Upper lobe of left lung (tissue), 6 donors: ENCODE results near the gene PCSK6. TPM values are rescaled to one million over a fixed set of nuclear protein-coding genes. Genes with fewer than 3 reads are reported as not detected.

Source experiments
- ATAC-seq, 2 donors: fragments of 200-7000 bp; cut with Tn5 transposase; one replicate each; pipeline ENCODE4 v1.9.1; 2022; ENCODE audit warnings: mild to moderate bottlenecking in 2 of 2, moderate library complexity in 2 of 2; ENCODE audit not compliant: low FRiP score in 2 of 2
- DNase-seq, 2 donors: peaks; one replicate each; pipeline ENCODE4 v3.0.0-alpha.2; 2019 to 2020
- H3K27ac ChIP-seq, 4 donors: fragments of 200-600 bp; sonication (generic); one replicate each; pipeline ENCODE4 v1.5.1; 2016 to 2019
- H3K27me3 ChIP-seq, 4 donors: fragments of 200-600 bp; sonication (generic); one replicate each; pipeline ENCODE4 v1.5.1; 2017 to 2019
- H3K36me3 ChIP-seq, 4 donors: fragments of 200-600 bp; sonication (generic); one replicate each; pipeline ENCODE4 v1.5.1; 2016 to 2019
- H3K4me1 ChIP-seq, 4 donors: fragments of 200-600 bp; sonication (generic); one replicate each; pipeline ENCODE4 v1.5.1; 2018 to 2019
- H3K4me3 ChIP-seq, 4 donors: fragments of 200-600 bp; sonication (generic); one replicate each; pipeline ENCODE4 v1.5.1; 2017 to 2019; ENCODE audit warnings: mild to moderate bottlenecking in 2 of 4, moderate library complexity in 1 of 4
- H3K9me3 ChIP-seq, 4 donors: fragments of 200-600 bp; sonication (generic); one replicate each; pipeline ENCODE4 v1.5.1; 2018 to 2019
- CTCF ChIP-seq, 6 experiments: fragments of 450-650 bp in 4 of 6; fragments of 200-600 bp in 2 of 6; sonication (generic) in 2 of 6; IDR thresholded peaks; one replicate each; pipeline ENCODE4 v1.5.1; 2016 to 2019; ENCODE audit warnings: antibody characterized with exemption in 6 of 6
- EP300 ChIP-seq, 4 donors: sonication (generic); formaldehyde crosslinking; IDR thresholded peaks; one replicate each; pipeline ENCODE4 v1.5.1; 2017; ENCODE audit warnings: antibody characterized with exemption in 4 of 4, control low read depth in 2 of 4
- POLR2A ChIP-seq, 4 donors: fragments of 450-650 bp; IDR thresholded peaks; one replicate each; pipeline ENCODE4 v1.5.1; 2016 to 2017; ENCODE audit warnings: antibody characterized with exemption in 4 of 4, mild to moderate bottlenecking in 2 of 4
- POLR2AphosphoS5 ChIP-seq, 2 donors: sonication (generic); formaldehyde crosslinking; IDR thresholded peaks; one replicate each; pipeline ENCODE4 v1.5.1; 2017; ENCODE audit warnings: antibody characterized with exemption in 2 of 2
- WGBS, 2 donors: methylation state at CpG; one replicate each; pipeline ENCODE4 v1.1.5; 2017 to 2018; 5-methylcytosine and 5-hydroxymethylcytosine counted together
- total RNA-seq, 6 donors: library from RNA; depleted of rRNA in 4 of 6; stranded (reverse); fragments of >200 nt in 4 of 6; gene quantifications; one replicate each; pipeline versions ENCODE4 v1.1.0 to v1.2.1, GENCODE V29; 2016 to 2021
- donor health status: DM: no; HTN: no; CAD: no; lungs with moderate emphysema.
- donor health status: DM: no; HTN: yes; CAD: no; lungs with severe emphysema.

The PCSK6 gene
- total RNA-seq, 6 donors from 2014 or later: 3.1 to 24.4 (median 5.5) TPM

GRCh38 chr15:101370330-101371024 lies 119.0 kb downstream of the PCSK6 start:
- WGBS, 2 donors: 90 to 96% methylated on average over 13 to 26 of the region's 26 CpGs
- no peak for TF ChIP-seq POLR2A (IDR thresholded peaks at IDR 0.05)
- no peak for TF ChIP-seq EP300 (IDR thresholded peaks at IDR 0.05)
- no peak for TF ChIP-seq CTCF (IDR thresholded peaks at IDR 0.05)
- TF ChIP-seq POLR2AphosphoS5 (IDR thresholded peaks at IDR 0.05): no peak
- H3K27me3 ChIP-seq: no peaks in the 10 kb centered on the region
- no peaks in the 10 kb centered on the region for H3K36me3 ChIP-seq
- no peaks in the 10 kb centered on the region for H3K9me3 ChIP-seq
- H3K4me3 ChIP-seq: no peak overlapping the region
- peak in 1 of 2 donors; percentile 72 for DNase-seq
- peaks cover 0 to 4% (median 0%) of the 10 kb centered on the region in 4 donors for H3K4me1 ChIP-seq
- no peak overlapping the region for H3K27ac ChIP-seq
- ATAC-seq: no peak

DNA sequence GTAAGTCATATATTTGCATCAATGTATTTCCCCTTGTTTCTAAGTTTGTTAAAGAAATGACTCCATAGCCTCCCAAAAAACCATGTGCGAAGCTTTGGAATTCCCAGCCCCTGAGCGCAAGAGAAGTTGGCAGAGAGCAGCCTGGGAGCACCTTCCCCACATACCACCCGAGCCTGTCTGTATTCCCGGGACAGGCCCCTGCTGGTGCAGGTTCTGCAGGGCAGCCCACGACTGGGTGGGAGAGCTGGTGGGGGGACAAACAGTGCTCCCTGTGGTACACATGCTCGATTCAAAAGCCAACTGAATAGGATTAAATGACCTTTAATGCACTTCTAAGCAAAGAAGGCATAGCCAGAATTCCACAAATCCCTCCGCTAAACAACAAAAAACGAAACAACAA lies 119.8 kb downstream of the PCSK6 start:
- Histone ChIP-seq H3K4me1 (peaks cover 0 to 4% (median 0%) of the 10 kb centered on the region in 4 donors), H3K9me3 (no peaks in the 10 kb centered on the region), H3K27me3 (no peaks in the 10 kb centered on the region), H3K36me3 (no peaks in the 10 kb centered on the region), H3K4me3 (no peak overlapping the region), H3K27ac (no peak overlapping the region)
- WGBS, 2 donors: 89 to 99% methylated on average over 8 of the region's 8 CpGs
- DNase-seq (no peak), ATAC-seq (no peak)
- no peak for TF ChIP-seq CTCF (IDR thresholded peaks at IDR 0.05)
- no peak for TF ChIP-seq POLR2AphosphoS5 (IDR thresholded peaks at IDR 0.05)
- TF ChIP-seq POLR2A (IDR thresholded peaks at IDR 0.05): no peak
- TF ChIP-seq EP300 (IDR thresholded peaks at IDR 0.05): no peak

GRCh38 chr15:101368861-101369642 lies 120.5 kb downstream of the PCSK6 start:
- Histone ChIP-seq H3K4me3 (no peak overlapping the region), H3K36me3 (no peaks in the 10 kb centered on the region), H3K4me1 (peaks cover 0 to 4% (median 0%) of the 10 kb centered on the region in 4 donors), H3K9me3 (no peaks in the 10 kb centered on the region), H3K27ac (no peak overlapping the region), H3K27me3 (no peaks in the 10 kb centered on the region)
- ATAC-seq: no peak
- 74 to 84% methylated on average over 10 to 15 of the region's 15 CpGs for WGBS, 2 donors
- peak in 1 of 2 donors; percentile 63 for DNase-seq
- no peak for TF ChIP-seq POLR2A (IDR thresholded peaks at IDR 0.05)

- TF ChIP-seq EP300 (IDR thresholded peaks at IDR 0.05) (no peak), POLR2AphosphoS5 (IDR thresholded peaks at IDR 0.05) (no peak), CTCF (IDR thresholded peaks at IDR 0.05) (no peak), POLR2A (IDR thresholded peaks at IDR 0.05) (no peak)
- H3K36me3 ChIP-seq: no peaks in the 10 kb centered on the region
- H3K9me3 ChIP-seq: no peaks in the 10 kb centered on the region
- 68 to 79% methylated on average over 12 to 14 of the region's 14 CpGs for WGBS, 2 donors
- H3K27ac ChIP-seq: no peak overlapping the region
- H3K27me3 ChIP-seq: no peaks in the 10 kb centered on the region
- H3K4me1 ChIP-seq: peaks cover 0 to 4% (median 0%) of the 10 kb centered on the region in 4 donors
- ATAC-seq (peak; percentile 14 to 60), DNase-seq (peak; percentile 55 to 59)
- no peak overlapping the region for H3K4me3 ChIP-seq
Observed at GRCh38 chr15:101368086-101368780, 121.3 kb downstream of the PCSK6 start.

DNA sequence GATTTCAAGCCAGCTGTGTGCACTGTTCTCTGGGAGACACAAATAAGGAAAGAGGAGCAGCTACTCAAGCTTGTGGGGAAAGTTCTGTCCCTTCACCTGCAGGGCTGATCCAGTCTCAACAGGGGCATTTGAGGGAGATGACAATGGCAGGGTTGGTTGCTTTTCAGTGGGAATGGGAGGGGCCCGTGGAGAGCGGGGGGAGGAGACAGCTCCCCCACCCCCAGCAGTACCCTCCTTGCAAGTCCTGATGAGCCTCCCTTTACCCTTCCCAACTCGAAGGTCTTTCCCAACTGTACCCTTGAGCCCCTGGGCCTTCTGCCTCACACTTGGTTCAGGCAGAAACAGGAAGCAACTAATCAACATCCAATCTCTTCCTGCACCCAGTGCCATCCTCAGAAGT lies 122.7 kb downstream of the PCSK6 start:
- ATAC-seq: no peak
- WGBS, 2 donors: 44 to 66% methylated on average over 3 of the region's 3 CpGs
- no peak for TF ChIP-seq CTCF (IDR thresholded peaks at IDR 0.05)
- TF ChIP-seq POLR2A (IDR thresholded peaks at IDR 0.05): no peak
- Histone ChIP-seq H3K9me3 (no peaks in the 10 kb centered on the region), H3K27me3 (no peaks in the 10 kb centered on the region), H3K36me3 (no peaks in the 10 kb centered on the region), H3K4me1 (peaks cover 0 to 4% (median 0%) of the 10 kb centered on the region in 4 donors), H3K4me3 (no peak overlapping the region), H3K27ac (no peak overlapping the region)
- DNase-seq: no peak
